GM21423 (cell line): ENCODE measurements around the gene FAM161A.

Source experiments
- ATAC-seq: cut with Tn5 transposase; IDR thresholded peaks from one replicate; pipeline ENCODE4 v1.9.1; 2021; ENCODE audit warnings: mild to moderate bottlenecking, moderate library complexity; ENCODE audit not compliant: unreplicated experiment

FAM161A gene

DNA sequence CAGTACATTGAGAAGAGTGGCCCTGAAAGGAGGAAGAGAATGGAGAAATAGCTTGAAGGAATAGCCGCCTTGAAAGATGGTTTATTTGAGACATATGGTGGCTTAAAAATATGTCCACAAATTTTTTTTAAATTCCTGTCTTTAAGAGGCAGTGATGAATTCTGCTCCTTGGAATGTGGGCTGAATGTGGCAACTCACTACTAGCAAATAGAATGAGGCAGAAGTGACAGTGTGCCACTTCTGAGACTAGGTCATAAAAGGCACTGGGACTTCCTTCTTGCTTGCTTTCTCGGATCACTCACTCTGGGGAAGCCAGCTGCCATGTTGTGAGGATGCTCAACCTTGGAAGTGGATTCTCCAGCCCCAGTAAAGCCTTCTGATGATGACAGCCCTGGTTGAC lies 67.0 kb downstream of the FAM161A start:
- no peak for ATAC-seq

DNA sequence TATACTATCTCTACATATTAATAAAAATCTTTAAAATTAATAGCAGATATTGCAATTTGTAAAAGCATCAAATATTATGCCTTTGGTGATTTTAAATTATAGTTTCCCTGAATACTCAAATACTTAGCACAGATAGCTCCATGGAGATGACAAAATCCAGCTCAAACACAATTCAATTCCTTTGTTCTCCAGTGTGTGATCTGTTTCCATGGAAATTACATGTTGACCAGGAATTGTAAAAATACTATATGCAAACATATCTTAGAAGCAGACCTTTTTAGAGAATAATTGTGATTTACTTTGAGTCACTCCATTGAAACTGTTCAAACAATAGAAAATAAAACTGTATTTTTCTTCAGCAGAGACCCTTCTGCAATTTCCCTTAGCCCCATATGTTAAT lies 68.3 kb downstream of the FAM161A start:
- no peak for ATAC-seq

DNA sequence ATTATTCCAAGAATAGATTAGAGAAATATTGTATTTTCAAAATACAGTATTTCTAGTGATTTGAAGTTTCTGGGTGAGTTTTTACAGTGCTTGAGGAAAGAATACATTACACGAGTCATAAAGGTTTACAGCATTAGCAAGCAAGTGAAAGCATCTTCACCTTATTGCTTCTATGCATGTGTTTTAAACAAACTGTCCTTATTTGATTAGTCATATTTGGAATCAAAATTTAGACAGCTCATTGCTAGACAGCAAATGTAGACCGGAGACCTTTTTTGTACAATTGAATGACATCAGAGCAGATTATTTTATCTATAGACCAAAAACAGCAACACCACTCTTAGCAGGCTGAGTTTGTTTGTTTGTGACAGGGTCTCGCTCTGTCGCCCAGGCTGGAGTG lies 69.2 kb downstream of the FAM161A start:
- ATAC-seq, result no peak

DNA sequence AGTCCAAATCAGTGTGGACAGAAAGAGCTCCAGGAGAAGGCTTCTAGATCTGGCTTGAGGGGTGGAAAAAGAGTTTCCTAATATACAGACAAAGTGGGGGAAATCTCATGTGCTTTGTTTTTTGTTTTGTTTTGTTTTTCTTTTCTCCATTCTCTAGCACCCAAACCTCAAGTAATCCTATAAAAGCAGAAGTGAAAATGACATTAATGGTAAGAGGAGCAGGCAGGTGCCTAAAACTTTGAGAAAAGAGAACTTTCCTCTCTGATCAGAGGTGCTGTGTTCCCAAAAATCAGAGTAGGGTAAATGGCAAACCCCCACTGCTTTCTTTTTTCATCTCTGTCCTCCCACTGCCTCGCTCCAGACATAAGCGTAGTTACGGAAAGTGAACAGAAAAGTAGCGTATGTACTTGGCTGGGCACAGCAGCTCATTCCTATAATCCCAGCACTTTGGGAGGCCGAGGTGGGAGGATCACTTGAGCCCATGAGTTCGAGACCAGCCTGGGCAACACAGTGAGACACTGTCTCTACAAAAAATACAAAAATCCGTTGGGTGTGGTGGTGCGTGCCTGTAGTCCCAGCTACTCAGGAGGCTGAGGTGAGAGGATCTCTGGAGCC lies 77.8 kb downstream of the FAM161A start:
- peak; percentile 83 for ATAC-seq
